ENCODE measurements around the gene LOXL3.
A peak's percentile ranks its signal among the peaks of the same experiment; 100 is the strongest.

LOXL3 gene

GRCh38 chr2:74497777-74498499 lies 55.8 kb downstream of the LOXL3 start:
- peak in 1 of 10 donors; percentile 80 for DNase-seq
- intact Hi-C loops (cut with DNase I): no loop called here

- intact Hi-C loops (cut with DNase I): no loop called here
- no peak for DNase-seq
Measured at GRCh38 chr2:74496997-74497776, 56.6 kb downstream of the LOXL3 start.

- no peak for DNase-seq
- intact Hi-C loops (cut with DNase I): no loop called here
Measured at GRCh38 chr2:74495440-74495839, 58.3 kb downstream of the LOXL3 start.

- intact Hi-C loops (cut with DNase I): no loop called here
- peak in 1 of 10 donors; percentile 7 for DNase-seq
Measured at GRCh38 chr2:74493546-74493945, 60.2 kb downstream of the LOXL3 start.

- peak in 2 of 10 donors; percentile 26 to 55 for DNase-seq
- intact Hi-C loops (cut with DNase I): no loop called here
Measured at GRCh38 chr2:74491648-74492544, 61.8 kb downstream of the LOXL3 start.

- intact Hi-C loops (cut with DNase I): no loop called here
- peak in 2 of 10 donors; percentile 56 to 68 for DNase-seq
Measured at GRCh38 chr2:74489906-74490305, 63.8 kb downstream of the LOXL3 start.

- DNase-seq: peak in 1 of 10 donors; percentile 49
- intact Hi-C loops (cut with DNase I): no loop called here
Measured at GRCh38 chr2:74488643-74489481, 64.9 kb downstream of the LOXL3 start.

- no peak for DNase-seq
- intact Hi-C loops (cut with DNase I): no loop called here
Measured at GRCh38 chr2:74486141-74486540, 67.6 kb downstream of the LOXL3 start.

GRCh38 chr2:74483675-74484164 lies 70.0 kb downstream of the LOXL3 start:
- peak in 1 of 10 donors; percentile 50 for DNase-seq

GRCh38 chr2:74482801-74483674 lies 70.7 kb downstream of the LOXL3 start, which contains the start of the genes CCDC142 and TTC31:
CCDC142 (minus strand) TSS chr2:74482998; CDS start chr2:74482837, 161 bp downstream.
TTC31 (plus strand) TSS chr2:74483081; CDS start chr2:74483096, 15 bp downstream.
- peak; percentile 90 to 99 (median 94) for DNase-seq
- intact Hi-C loops (cut with DNase I): loop anchor here (1.0 kb wide), 4 partner anchors 24 to 104 kb away; partner anchors contain the start of genes AUP1, HTRA2, INO80B and PCGF1

More at GRCh38 chr2:74483675-74484164, 70.0 kb downstream of the LOXL3 start:
- intact Hi-C loops (cut with DNase I): loop anchor here (1.0 kb wide), 4 partner anchors 24 to 104 kb away; partner anchors contain the start of genes AUP1, HTRA2, INO80B and PCGF1

Data from posterior cingulate gyrus (tissue), 11 donors.